Measurements from ENCODE around the gene MED27. TPM values are rescaled to one million over a fixed set of nuclear protein-coding genes. Genes with fewer than 3 reads are reported as not detected.

The MED27 gene
- total and polyA plus RNA-seq, 2 donors (not counting 1 experiment from before 2014, with no cell fraction given): 13.4 to 44.7 TPM

DNA sequence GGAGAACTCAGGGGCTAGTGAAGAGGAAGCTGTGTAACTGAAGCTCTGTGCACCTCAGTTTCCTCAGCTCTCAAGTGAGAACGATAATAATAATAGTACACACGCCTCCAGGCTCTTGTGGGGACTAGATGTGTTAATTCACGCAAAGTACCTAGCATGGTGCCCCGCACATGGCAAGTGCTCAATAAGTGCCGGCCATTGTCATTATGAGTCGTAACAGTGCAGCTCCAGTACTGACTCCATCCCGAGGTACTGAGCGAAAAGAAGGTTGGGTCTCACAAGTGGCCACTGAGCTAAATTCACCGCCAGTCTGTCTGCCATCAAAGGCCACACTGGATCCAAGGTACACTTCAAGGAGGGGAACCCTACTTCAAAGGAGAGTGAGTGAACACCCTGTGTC is 40.4 kb downstream of the MED27 start:
- Histone ChIP-seq H2AFZ (ENCODE audit: low read length) (no peak overlapping the region), H3K4me2 (ENCODE audit: extremely low read depth, insufficient read depth, low read length) (no peak overlapping the region), H3K4me3 (replicated peaks in 1 of 4; ENCODE audit: control extremely low read depth in 1 of 4, insufficient read depth in 1 of 4, low read depth in 3 of 4, low read length in 4 of 4) (no peak overlapping the region), H3K9ac (ENCODE audit: insufficient read depth, low read length) (no peak overlapping the region), H3K79me2 (ENCODE audit: control insufficient read depth, insufficient read depth, low read length) (peaks cover 30% of the 10 kb centered on the region), H3K36me3 (ENCODE audit: control insufficient read depth, insufficient read depth, low read length) (no peaks in the 10 kb centered on the region), H3K4me1 (ENCODE audit: control insufficient read depth, extremely low read depth, insufficient read depth, low read length) (peaks cover 14% of the 10 kb centered on the region), H3K27me3 (ENCODE audit: control insufficient read depth, insufficient read depth, low read length) (no peaks in the 10 kb centered on the region), H3K9me3 (ENCODE audit: control insufficient read depth, insufficient read depth, low read depth, low read length) (no peaks in the 10 kb centered on the region), H3K27ac (ENCODE audit: insufficient read depth, low read length) (no peak overlapping the region), H4K20me1 (ENCODE audit: control insufficient read depth, extremely low read depth, insufficient read depth, low read length) (no peaks in the 10 kb centered on the region)
- no peak for TF ChIP-seq EZH2 (IDR thresholded peaks at IDR 0.05; ENCODE audit: low read length, missing control alignments)
- TF ChIP-seq, protein P1, sequence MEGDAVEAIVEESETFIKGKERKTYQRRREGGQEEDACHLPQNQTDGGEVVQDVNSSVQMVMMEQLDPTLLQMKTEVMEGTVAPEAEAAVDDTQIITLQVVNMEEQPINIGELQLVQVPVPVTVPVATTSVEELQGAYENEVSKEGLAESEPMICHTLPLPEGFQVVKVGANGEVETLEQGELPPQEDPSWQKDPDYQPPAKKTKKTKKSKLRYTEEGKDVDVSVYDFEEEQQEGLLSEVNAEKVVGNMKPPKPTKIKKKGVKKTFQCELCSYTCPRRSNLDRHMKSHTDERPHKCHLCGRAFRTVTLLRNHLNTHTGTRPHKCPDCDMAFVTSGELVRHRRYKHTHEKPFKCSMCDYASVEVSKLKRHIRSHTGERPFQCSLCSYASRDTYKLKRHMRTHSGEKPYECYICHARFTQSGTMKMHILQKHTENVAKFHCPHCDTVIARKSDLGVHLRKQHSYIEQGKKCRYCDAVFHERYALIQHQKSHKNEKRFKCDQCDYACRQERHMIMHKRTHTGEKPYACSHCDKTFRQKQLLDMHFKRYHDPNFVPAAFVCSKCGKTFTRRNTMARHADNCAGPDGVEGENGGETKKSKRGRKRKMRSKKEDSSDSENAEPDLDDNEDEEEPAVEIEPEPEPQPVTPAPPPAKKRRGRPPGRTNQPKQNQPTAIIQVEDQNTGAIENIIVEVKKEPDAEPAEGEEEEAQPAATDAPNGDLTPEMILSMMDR (conservative IDR thresholded peaks at IDR 0.05 in 1 of 2, IDR thresholded peaks at IDR 0.05 in 1 of 2; ENCODE audit: low read depth in 1 of 2, low read length in 2 of 2): no peak
- DNase-seq (ENCODE audit: low read depth in 2 of 2): no peak

DNA sequence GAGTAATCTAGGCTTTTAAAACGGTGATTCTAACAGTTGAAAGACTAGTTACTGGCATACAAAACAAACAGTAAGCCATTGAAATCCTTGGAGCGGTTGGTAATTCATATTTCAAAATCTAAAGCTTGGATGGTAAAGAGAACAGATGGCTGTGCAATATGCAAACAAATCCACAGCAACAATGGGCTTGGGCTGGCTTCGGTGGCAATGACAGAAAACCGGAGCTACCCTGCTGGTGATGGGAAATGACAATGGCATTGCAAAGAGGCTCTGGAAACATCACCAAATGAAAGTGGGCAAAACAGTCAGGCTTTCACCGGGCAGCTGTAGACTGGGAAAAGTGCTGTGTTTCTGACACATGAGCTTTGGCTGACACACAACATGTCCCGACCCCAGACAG is 42.2 kb downstream of the MED27 start:
- H3K79me2 ChIP-seq (ENCODE audit: control insufficient read depth, insufficient read depth, low read length): peaks cover 31% of the 10 kb centered on the region
- no peak overlapping the region for H3K4me2 ChIP-seq (ENCODE audit: extremely low read depth, insufficient read depth, low read length)
- DNase-seq (ENCODE audit: low read depth in 2 of 2): no peak
- no peak overlapping the region for H2AFZ ChIP-seq (ENCODE audit: low read length)
- H3K4me1 ChIP-seq (ENCODE audit: control insufficient read depth, extremely low read depth, insufficient read depth, low read length): peaks cover 6% of the 10 kb centered on the region
- no peaks in the 10 kb centered on the region for H3K9me3 ChIP-seq (ENCODE audit: control insufficient read depth, insufficient read depth, low read depth, low read length)
- H4K20me1 ChIP-seq (ENCODE audit: control insufficient read depth, extremely low read depth, insufficient read depth, low read length): no peaks in the 10 kb centered on the region
- H3K4me3 ChIP-seq (replicated peaks in 1 of 4; ENCODE audit: control extremely low read depth in 1 of 4, insufficient read depth in 1 of 4, low read depth in 3 of 4, low read length in 4 of 4): no peak overlapping the region
- no peak overlapping the region for H3K27ac ChIP-seq (ENCODE audit: insufficient read depth, low read length)
- no peak for TF ChIP-seq EZH2 (IDR thresholded peaks at IDR 0.05; ENCODE audit: low read length, missing control alignments)
- TF ChIP-seq, protein P1 (conservative IDR thresholded peaks at IDR 0.05 in 1 of 2, IDR thresholded peaks at IDR 0.05 in 1 of 2; ENCODE audit: low read depth in 1 of 2, low read length in 2 of 2): no peak
- no peak overlapping the region for H3K9ac ChIP-seq (ENCODE audit: insufficient read depth, low read length)
- H3K27me3 ChIP-seq (ENCODE audit: control insufficient read depth, insufficient read depth, low read length): no peaks in the 10 kb centered on the region
- no peaks in the 10 kb centered on the region for H3K36me3 ChIP-seq (ENCODE audit: control insufficient read depth, insufficient read depth, low read length)

DNA sequence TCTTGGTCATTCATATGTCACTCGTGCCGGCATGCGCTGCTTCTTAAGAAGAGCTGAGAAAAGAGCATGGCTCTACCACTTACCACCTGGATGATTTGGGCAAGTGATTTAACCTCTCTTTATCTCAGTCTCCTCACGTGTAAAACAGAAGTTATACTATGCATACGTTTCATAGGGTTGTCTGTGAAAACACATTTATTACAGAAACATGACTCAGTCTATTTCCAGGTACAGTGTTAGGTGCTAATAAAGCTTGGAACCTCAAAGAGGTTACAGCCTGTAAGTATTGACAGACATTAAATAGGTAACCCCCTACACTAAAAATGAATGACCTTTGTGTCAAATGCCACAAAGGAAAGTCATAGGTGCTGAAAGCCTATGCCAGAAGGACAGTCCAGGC is 43.1 kb downstream of the MED27 start:
- TF ChIP-seq EZH2 (IDR thresholded peaks at IDR 0.05; ENCODE audit: low read length, missing control alignments): no peak
- TF ChIP-seq, protein P1 (conservative IDR thresholded peaks at IDR 0.05 in 1 of 2, IDR thresholded peaks at IDR 0.05 in 1 of 2; ENCODE audit: low read depth in 1 of 2, low read length in 2 of 2): no peak
- Histone ChIP-seq H3K9me3 (ENCODE audit: control insufficient read depth, insufficient read depth, low read depth, low read length) (no peaks in the 10 kb centered on the region), H3K9ac (ENCODE audit: insufficient read depth, low read length) (no peak overlapping the region), H3K4me1 (ENCODE audit: control insufficient read depth, extremely low read depth, insufficient read depth, low read length) (no peaks in the 10 kb centered on the region), H3K4me2 (ENCODE audit: extremely low read depth, insufficient read depth, low read length) (no peak overlapping the region), H3K27me3 (ENCODE audit: control insufficient read depth, insufficient read depth, low read length) (no peaks in the 10 kb centered on the region), H3K79me2 (ENCODE audit: control insufficient read depth, insufficient read depth, low read length) (peaks cover 28% of the 10 kb centered on the region), H2AFZ (ENCODE audit: low read length) (no peak overlapping the region), H4K20me1 (ENCODE audit: control insufficient read depth, extremely low read depth, insufficient read depth, low read length) (no peaks in the 10 kb centered on the region), H3K36me3 (ENCODE audit: control insufficient read depth, insufficient read depth, low read length) (no peaks in the 10 kb centered on the region), H3K4me3 (replicated peaks in 1 of 4; ENCODE audit: control extremely low read depth in 1 of 4, insufficient read depth in 1 of 4, low read depth in 3 of 4, low read length in 4 of 4) (no peak overlapping the region), H3K27ac (ENCODE audit: insufficient read depth, low read length) (no peak overlapping the region)
- DNase-seq (ENCODE audit: low read depth in 2 of 2): no peak
